Calu3 (cell line): ENCODE results near the gene FAM210A. TPM values are rescaled to one million over a fixed set of nuclear protein-coding genes. Genes with fewer than 3 reads are reported as not detected.

ENCODE experiments used
- BruUV-seq: library from RNA; stranded (reverse); fragments of 400-500 nt; replicated peaks from 2 replicates; lab custom pipeline; 2021; lab: Mats Ljungman, UMichigan
- CTCF ChIA-PET: fragments of 300-600 bp; sonication (Branson Sonifier 250); formaldehyde crosslinking; loops from one replicate; lab custom pipeline; 2022; ENCODE audit warnings: antibody characterized with exemption; lab: Charles Lee
- DNase-seq: peaks from one replicate; pipeline ENCODE4 v3.0.0; 2022
- H3K27ac Mint-ChIP-seq: one replicate; pipeline ENCODE4 v1.8.0; 2022; ENCODE audit warnings: mixed read lengths; ENCODE audit not compliant: unreplicated experiment
- H3K27me3 Mint-ChIP-seq: one replicate; pipeline ENCODE4 v1.8.0; 2022; ENCODE audit warnings: mixed read lengths; ENCODE audit not compliant: unreplicated experiment
- H3K36me3 Mint-ChIP-seq: one replicate; pipeline ENCODE4 v1.8.0; 2022; ENCODE audit warnings: mild to moderate bottlenecking, moderate library complexity, mixed read lengths; ENCODE audit not compliant: insufficient read depth, unreplicated experiment
- H3K4me1 Mint-ChIP-seq: one replicate; pipeline ENCODE4 v1.8.0; 2022; ENCODE audit warnings: mild to moderate bottlenecking, low read depth, mixed read lengths; ENCODE audit not compliant: unreplicated experiment
- H3K4me3 Mint-ChIP-seq: one replicate; pipeline ENCODE4 v1.8.0; 2022; ENCODE audit warnings: mild to moderate bottlenecking, low read depth, moderate library complexity, mixed read lengths; ENCODE audit not compliant: unreplicated experiment
- H3K9me3 Mint-ChIP-seq: one replicate; pipeline ENCODE4 v1.8.0; 2022; ENCODE audit warnings: low read depth, mixed read lengths; ENCODE audit not compliant: unreplicated experiment
- CTCF ChIP-seq: fragments of 200-600 bp; IDR thresholded peaks from one replicate; pipeline ENCODE4 v1.8.0; 2022; ENCODE audit warnings: antibody characterized with exemption; ENCODE audit not compliant: unreplicated experiment
- intact Hi-C: fragments of 100-400 bp; cut with micrococcal nuclease; formaldehyde crosslinking; loops from one replicate; pipeline ENCODE4 v1.10.0; 2022; ENCODE audit not compliant: unreplicated experiment
- total RNA-seq: library from RNA; stranded (reverse); gene quantifications from 2 replicates; pipeline ENCODE4 v1.2.3, GENCODE V29; 2022

FAM210A gene
- total RNA-seq, 1 experiment from 2014 or later: 20.8 TPM

- DNase-seq: no peak
- no peak overlapping the region for H3K4me3 Mint-ChIP-seq
- H3K4me1 Mint-ChIP-seq: no peaks in the 10 kb centered on the region
- peaks cover 6% of the 10 kb centered on the region for H3K36me3 Mint-ChIP-seq
- H3K27me3 Mint-ChIP-seq: no peaks in the 10 kb centered on the region
- TF ChIP-seq CTCF: no peak
- intact Hi-C loops: no loop called here
- CTCF ChIA-PET: no interaction called here
- H3K27ac Mint-ChIP-seq: no peak overlapping the region
- no TSS peak for BruUV-seq
- H3K9me3 Mint-ChIP-seq: peaks cover 4% of the 10 kb centered on the region
Measured at GRCh38 chr18:13643261-13643751, 83.1 kb downstream of the FAM210A start.

- Mint-ChIP-seq H3K4me3 (no peak overlapping the region), H3K36me3 (peaks cover 6% of the 10 kb centered on the region), H3K4me1 (no peaks in the 10 kb centered on the region), H3K9me3 (peaks cover 4% of the 10 kb centered on the region), H3K27ac (no peak overlapping the region), H3K27me3 (no peaks in the 10 kb centered on the region)
- intact Hi-C loops: no loop called here
- CTCF ChIA-PET: no interaction called here
- no TSS peak for BruUV-seq
- TF ChIP-seq CTCF: no peak
- no peak for DNase-seq
Measured at GRCh38 chr18:13642440-13642827, 83.9 kb downstream of the FAM210A start.

- intact Hi-C loops: no loop called here
- no peaks in the 10 kb centered on the region for H3K27me3 Mint-ChIP-seq
- no peak overlapping the region for H3K27ac Mint-ChIP-seq
- BruUV-seq: no TSS peak
- CTCF ChIA-PET: no interaction called here
- H3K4me3 Mint-ChIP-seq: no peak overlapping the region
- no peaks in the 10 kb centered on the region for H3K4me1 Mint-ChIP-seq
- peaks cover 6% of the 10 kb centered on the region for H3K36me3 Mint-ChIP-seq
- peaks cover 4% of the 10 kb centered on the region for H3K9me3 Mint-ChIP-seq
- no peak for DNase-seq
- no peak for TF ChIP-seq CTCF
Measured at GRCh38 chr18:13641551-13642439, 84.6 kb downstream of the FAM210A start.

- no peak for DNase-seq
- H3K4me3 Mint-ChIP-seq: no peak overlapping the region
- no peaks in the 10 kb centered on the region for H3K4me1 Mint-ChIP-seq
- BruUV-seq: no TSS peak
- no peak overlapping the region for H3K27ac Mint-ChIP-seq
- H3K9me3 Mint-ChIP-seq: peaks cover 4% of the 10 kb centered on the region
- CTCF ChIA-PET: no interaction called here
- intact Hi-C loops: no loop called here
- TF ChIP-seq CTCF: no peak
- H3K27me3 Mint-ChIP-seq: no peaks in the 10 kb centered on the region
- peaks cover 6% of the 10 kb centered on the region for H3K36me3 Mint-ChIP-seq
Measured at GRCh38 chr18:13640266-13640860, 86.0 kb downstream of the FAM210A start.
